ENCODE data around the gene CIITA. TPM values are rescaled to one million over a fixed set of nuclear protein-coding genes. Genes with fewer than 3 reads are reported as not detected.

CIITA gene
- total RNA-seq, 2 donors from 2014 or later: 6.5 to 6.6 TPM

- DNase-seq: peak in 1 of 4 donors; percentile 28
- H3K27me3 ChIP-seq: no peaks in the 10 kb centered on the region
- H3K36me3 ChIP-seq (replicated peaks in 1 of 2; ENCODE audit: insufficient read depth in 1 of 2, low read depth in 2 of 2): no peaks in the 10 kb centered on the region
- WGBS, 2 donors: 44 to 47% methylated on average over 5 of the region's 5 CpGs
- peak overlapping the region in 1 of 4 donors; percentile 10 for H3K27ac ChIP-seq
- ATAC-seq: no peak
- H3K9me3 ChIP-seq: no peaks in the 10 kb centered on the region
- TF ChIP-seq POLR2A (IDR thresholded peaks at IDR 0.05) (peak in 1 of 3 donors; percentile 16), CTCF (IDR thresholded peaks at IDR 0.05) (no peak)
- H3K4me3 ChIP-seq: no peak overlapping the region
- intact Hi-C loops (cut with DNase I): no loop called here
- peaks cover 61% of the 10 kb centered on the region for H3K4me1 ChIP-seq
These were observed 69.3 kb downstream of the CIITA start for GRCh38 chr16:10946308-10946707.

- no peak overlapping the region for H3K27ac ChIP-seq
- TF ChIP-seq CTCF (IDR thresholded peaks at IDR 0.05): no peak
- no peak for TF ChIP-seq POLR2A (IDR thresholded peaks at IDR 0.05)
- H3K4me1 ChIP-seq: peaks cover 60% of the 10 kb centered on the region
These were observed 70.3 kb downstream of the CIITA start for GRCh38 chr16:10947211-10947787.

GRCh38 chr16:10949424-10949970 is 72.5 kb downstream of the CIITA start:
- no peak overlapping the region for H3K4me3 ChIP-seq
- H3K4me1 ChIP-seq: peaks cover 43% of the 10 kb centered on the region
- H3K36me3 ChIP-seq (replicated peaks in 1 of 2; ENCODE audit: insufficient read depth in 1 of 2, low read depth in 2 of 2): no peaks in the 10 kb centered on the region
- peak in 3 of 4 donors; percentile 26 to 59 (median 39) for DNase-seq
- H3K27ac ChIP-seq: peak overlapping the region in 3 of 4 donors; percentile 36 to 44 (median 43)
- intact Hi-C loops (cut with DNase I): no loop called here
- peak; percentile 55 for ATAC-seq
- no peaks in the 10 kb centered on the region for H3K27me3 ChIP-seq
- H3K9me3 ChIP-seq: no peaks in the 10 kb centered on the region
- 76 to 80% methylated on average over 7 of the region's 7 CpGs for WGBS, 2 donors
- TF ChIP-seq POLR2A (IDR thresholded peaks at IDR 0.05) (no peak), CTCF (IDR thresholded peaks at IDR 0.05) (peak in 2 of 7 experiments; percentile 10 to 15)

More at GRCh38 chr16:10947211-10947787, 70.3 kb downstream of the CIITA start:
- Histone ChIP-seq H3K9me3 (no peaks in the 10 kb centered on the region), H3K4me3 (no peak overlapping the region), H3K27me3 (no peaks in the 10 kb centered on the region), H3K36me3 (replicated peaks in 1 of 2; ENCODE audit: insufficient read depth in 1 of 2, low read depth in 2 of 2) (no peaks in the 10 kb centered on the region)
- DNase-seq (no peak), ATAC-seq (no peak)
- intact Hi-C loops (cut with DNase I): no loop called here
- WGBS, 2 donors: 76 to 87% methylated on average over 9 to 10 of the region's 10 CpGs

- H3K27ac ChIP-seq: peak overlapping the region in 1 of 4 donors; percentile 36
- DNase-seq: no peak
- intact Hi-C loops (cut with DNase I): no loop called here
- whole genome bisulfite sequencing, 2 donors: 57 to 73% methylated on average over 5 of the region's 5 CpGs
- H3K4me3 ChIP-seq: no peak overlapping the region
- TF ChIP-seq CTCF (IDR thresholded peaks at IDR 0.05) (no peak), POLR2A (IDR thresholded peaks at IDR 0.05) (no peak)
- no peaks in the 10 kb centered on the region for H3K9me3 ChIP-seq
- ATAC-seq: no peak
- H3K4me1 ChIP-seq: peaks cover 38% of the 10 kb centered on the region
- H3K36me3 ChIP-seq (replicated peaks in 1 of 2; ENCODE audit: insufficient read depth in 1 of 2, low read depth in 2 of 2): no peaks in the 10 kb centered on the region
- H3K27me3 ChIP-seq: no peaks in the 10 kb centered on the region
These were observed 73.4 kb downstream of the CIITA start for GRCh38 chr16:10950393-10950792.

- WGBS, 2 donors: 61 to 64% methylated on average over 4 of the region's 4 CpGs
- Histone ChIP-seq H3K27ac (no peak overlapping the region), H3K9me3 (no peaks in the 10 kb centered on the region), H3K27me3 (no peaks in the 10 kb centered on the region), H3K4me1 (peaks cover 31% of the 10 kb centered on the region), H3K4me3 (no peak overlapping the region), H3K36me3 (replicated peaks in 1 of 2; ENCODE audit: insufficient read depth in 1 of 2, low read depth in 2 of 2) (no peaks in the 10 kb centered on the region)
- no peak for TF ChIP-seq POLR2A (IDR thresholded peaks at IDR 0.05)
- TF ChIP-seq CTCF (IDR thresholded peaks at IDR 0.05): no peak
- intact Hi-C loops (cut with DNase I): no loop called here
- no peak for DNase-seq
- no peak for ATAC-seq
These were observed 74.0 kb downstream of the CIITA start for GRCh38 chr16:10951026-10951425.
